Astrocyte (in vitro differentiated cells and primary cell): ENCODE measurements around the gene CCNB1.

ENCODE experiments used
- CTCF ChIP-seq: IDR thresholded peaks from 2 replicates; pipeline ENCODE4 v1.5.1; 2011; ENCODE audit warnings: low read depth, mild to moderate bottlenecking, inconsistent platforms, low read length, moderate library complexity; ENCODE audit not compliant: insufficient read depth
- EZH2 ChIP-seq: IDR thresholded peaks from 2 replicates; pipeline ENCODE4 v1.6.1; 2012; ENCODE audit warnings: mild to moderate bottlenecking, low read length, inconsistent platforms; ENCODE audit not compliant: insufficient read depth

DNA sequence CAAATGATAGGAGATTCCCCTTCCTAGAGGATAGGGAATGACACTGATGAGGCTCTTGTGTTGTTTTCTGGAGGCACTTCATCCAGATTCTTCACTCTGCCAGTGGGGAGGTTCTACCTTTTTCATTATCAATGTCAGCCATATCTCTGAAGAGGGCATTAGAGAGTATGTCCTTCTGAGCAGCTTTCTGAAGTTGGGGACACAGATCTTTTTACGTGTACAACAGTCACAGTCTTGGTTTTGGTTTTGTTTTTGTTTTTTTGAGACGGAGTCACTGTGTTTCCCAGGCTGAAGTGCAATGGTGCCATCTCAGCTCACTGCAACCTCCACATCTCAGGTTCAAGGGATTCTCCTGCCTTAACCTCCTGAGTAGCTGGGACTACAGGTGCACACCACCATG lies 45.1 kb downstream of the CCNB1 start:
- TF ChIP-seq CTCF (no peak), EZH2 (no peak)
